ENCODE data around the gene PRR14. TPM values are rescaled to one million over a fixed set of nuclear protein-coding genes. Genes with fewer than 3 reads are reported as not detected.

Gene PRR14
- total RNA-seq, 1 donor from 2014 or later: 27.3 TPM

GRCh38 chr16:30669026-30669902, 18.5 kb downstream of the PRR14 start:
- no peaks in the 10 kb centered on the region for H3K4me1 Mint-ChIP-seq (ENCODE audit: low read depth, unreplicated experiment)
- H3K36me3 Mint-ChIP-seq (ENCODE audit: low read depth, unreplicated experiment): peaks cover 23% of the 10 kb centered on the region
- H3K4me1 ChIP-seq (ENCODE audit: insufficient read depth, low read length): peaks cover 3% of the 10 kb centered on the region
- FAIRE-seq: no peak
- H3K27me3 Mint-ChIP-seq (ENCODE audit: low read depth, unreplicated experiment): peaks cover 4% of the 10 kb centered on the region
- peaks cover 31% of the 10 kb centered on the region for H3K79me2 ChIP-seq (ENCODE audit: insufficient read depth, low read length)
- no peak overlapping the region for H3K27ac Mint-ChIP-seq (ENCODE audit: unreplicated experiment)
- H3K9me3 Mint-ChIP-seq (ENCODE audit: unreplicated experiment): no peaks in the 10 kb centered on the region
- no peaks in the 10 kb centered on the region for H3K27me3 ChIP-seq (ENCODE audit: insufficient read depth, low read length)
- H3K36me3 ChIP-seq (ENCODE audit: insufficient read depth, low read length): peaks cover 28% of the 10 kb centered on the region
- TF ChIP-seq EZH2 (IDR thresholded peaks at IDR 0.05; ENCODE audit: insufficient read depth, low read length): no peak
- TF ChIP-seq, protein P1, sequence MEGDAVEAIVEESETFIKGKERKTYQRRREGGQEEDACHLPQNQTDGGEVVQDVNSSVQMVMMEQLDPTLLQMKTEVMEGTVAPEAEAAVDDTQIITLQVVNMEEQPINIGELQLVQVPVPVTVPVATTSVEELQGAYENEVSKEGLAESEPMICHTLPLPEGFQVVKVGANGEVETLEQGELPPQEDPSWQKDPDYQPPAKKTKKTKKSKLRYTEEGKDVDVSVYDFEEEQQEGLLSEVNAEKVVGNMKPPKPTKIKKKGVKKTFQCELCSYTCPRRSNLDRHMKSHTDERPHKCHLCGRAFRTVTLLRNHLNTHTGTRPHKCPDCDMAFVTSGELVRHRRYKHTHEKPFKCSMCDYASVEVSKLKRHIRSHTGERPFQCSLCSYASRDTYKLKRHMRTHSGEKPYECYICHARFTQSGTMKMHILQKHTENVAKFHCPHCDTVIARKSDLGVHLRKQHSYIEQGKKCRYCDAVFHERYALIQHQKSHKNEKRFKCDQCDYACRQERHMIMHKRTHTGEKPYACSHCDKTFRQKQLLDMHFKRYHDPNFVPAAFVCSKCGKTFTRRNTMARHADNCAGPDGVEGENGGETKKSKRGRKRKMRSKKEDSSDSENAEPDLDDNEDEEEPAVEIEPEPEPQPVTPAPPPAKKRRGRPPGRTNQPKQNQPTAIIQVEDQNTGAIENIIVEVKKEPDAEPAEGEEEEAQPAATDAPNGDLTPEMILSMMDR (IDR thresholded peaks at IDR 0.05; ENCODE audit: insufficient read depth, low read depth, low read length): no peak
- H2AFZ ChIP-seq (ENCODE audit: low read depth, low read length): no peak overlapping the region
- no peak overlapping the region for H3K9ac ChIP-seq (ENCODE audit: low read length)
- H4K20me1 ChIP-seq (ENCODE audit: insufficient read depth, low read length): peaks cover 54% of the 10 kb centered on the region
- H3K27ac ChIP-seq (ENCODE audit: low read depth, low read length): no peak overlapping the region
- H3K9me3 ChIP-seq (ENCODE audit: insufficient read depth, low read depth, low read length): no peaks in the 10 kb centered on the region
- H3K4me2 ChIP-seq (ENCODE audit: low read length): no peak overlapping the region
- no peak overlapping the region for H3K4me3 Mint-ChIP-seq (ENCODE audit: unreplicated experiment)
- H3K4me3 ChIP-seq (ENCODE audit: insufficient read depth, low read depth, low read length): no peak overlapping the region
- no peak for DNase-seq (ENCODE audit: low read depth)

DNA sequence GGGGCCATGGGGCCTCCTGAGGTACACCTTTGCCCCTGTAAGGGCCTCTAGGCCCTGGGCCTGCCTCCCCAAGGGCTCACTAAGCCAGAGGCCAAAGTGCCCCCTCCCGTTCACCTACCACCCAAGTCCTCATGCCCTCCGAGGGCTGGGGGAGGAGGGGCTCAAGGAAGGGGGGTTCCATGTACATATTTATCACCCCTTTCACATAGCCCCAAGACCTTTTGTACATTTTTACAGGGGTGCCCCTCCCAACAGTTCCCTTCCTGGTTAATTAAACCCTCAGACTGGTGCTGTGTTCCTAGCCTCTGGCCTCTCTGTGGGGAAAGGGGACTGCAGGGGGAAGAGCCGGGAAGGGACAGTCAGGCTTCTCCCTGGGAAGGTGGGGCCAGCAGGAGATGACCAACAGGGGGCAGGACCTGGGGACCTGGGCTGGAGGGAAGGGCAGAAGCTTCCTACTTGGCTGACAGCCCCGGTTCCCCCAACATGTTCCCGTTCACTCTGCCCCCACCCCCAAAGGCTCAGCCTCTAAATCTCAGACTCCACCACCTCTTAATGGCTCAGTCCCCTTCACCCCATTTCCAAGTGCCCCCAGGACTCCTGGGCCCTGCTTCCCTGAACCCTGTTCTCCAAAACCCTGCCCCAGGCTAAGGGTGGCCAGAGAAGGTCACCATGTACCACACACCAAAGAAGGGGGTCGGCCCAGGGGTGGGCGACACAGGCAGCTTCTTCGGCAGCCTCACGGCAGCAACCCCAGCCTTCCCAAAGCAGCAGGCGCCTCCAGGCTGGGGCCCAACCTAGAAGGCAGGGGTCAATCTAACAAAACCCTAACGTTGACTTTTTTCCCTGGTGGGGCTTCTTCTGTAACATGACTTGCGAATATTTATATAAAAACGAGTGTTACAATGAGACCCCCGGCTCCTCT, 19.4 kb downstream of the PRR14 start:
- no peak for DNase-seq (ENCODE audit: low read depth)
- Mint-ChIP-seq H3K27ac (ENCODE audit: unreplicated experiment) (no peak overlapping the region), H3K4me3 (ENCODE audit: unreplicated experiment) (no peak overlapping the region), H3K4me1 (ENCODE audit: low read depth, unreplicated experiment) (no peaks in the 10 kb centered on the region), H3K27me3 (ENCODE audit: low read depth, unreplicated experiment) (peaks cover 4% of the 10 kb centered on the region), H3K36me3 (ENCODE audit: low read depth, unreplicated experiment) (peaks cover 23% of the 10 kb centered on the region), H3K9me3 (ENCODE audit: unreplicated experiment) (no peaks in the 10 kb centered on the region)
- no peak overlapping the region for H3K4me3 ChIP-seq (ENCODE audit: insufficient read depth, low read depth, low read length)
- H3K9ac ChIP-seq (ENCODE audit: low read length): no peak overlapping the region
- no peak for FAIRE-seq
- peaks cover 27% of the 10 kb centered on the region for H3K36me3 ChIP-seq (ENCODE audit: insufficient read depth, low read length)
- peaks cover 3% of the 10 kb centered on the region for H3K4me1 ChIP-seq (ENCODE audit: insufficient read depth, low read length)
- peaks cover 46% of the 10 kb centered on the region for H4K20me1 ChIP-seq (ENCODE audit: insufficient read depth, low read length)
- no peak overlapping the region for H2AFZ ChIP-seq (ENCODE audit: low read depth, low read length)
- no peak overlapping the region for H3K27ac ChIP-seq (ENCODE audit: low read depth, low read length)
- H3K4me2 ChIP-seq (ENCODE audit: low read length): no peak overlapping the region
- H3K9me3 ChIP-seq (ENCODE audit: insufficient read depth, low read depth, low read length): no peaks in the 10 kb centered on the region
- H3K79me2 ChIP-seq (ENCODE audit: insufficient read depth, low read length): peaks cover 22% of the 10 kb centered on the region
- H3K27me3 ChIP-seq (ENCODE audit: insufficient read depth, low read length): no peaks in the 10 kb centered on the region
- TF ChIP-seq, protein P1 (IDR thresholded peaks at IDR 0.05; ENCODE audit: insufficient read depth, low read depth, low read length): no peak
- no peak for TF ChIP-seq EZH2 (IDR thresholded peaks at IDR 0.05; ENCODE audit: insufficient read depth, low read length)

All from astrocyte (in vitro differentiated cells and primary cell).